Renal cortical epithelial cell (primary cell): Measurements from ENCODE around the gene FLACC1. TPM values are rescaled to one million over a fixed set of nuclear protein-coding genes. Genes with fewer than 3 reads are reported as not detected.

ENCODE experiments used
- DNase-seq: peaks from one replicate; pipeline ENCODE4 v3.0.0-alpha.2; 2011; ENCODE audit warnings: low read depth
- total RNA-seq: library from RNA; depleted of rRNA; stranded (reverse); fragments of >200 nt; gene quantifications from 2 replicates; pipeline ENCODE4 v1.2.3, GENCODE V29; 2014

The FLACC1 gene
- total RNA-seq, 1 donor from 2014 or later = 0.45 TPM

- DNase-seq = no peak
Measured at GRCh38 chr2:201276511-201276910, 80.6 kb downstream of the FLACC1 start.

- no peak for DNase-seq
Measured at GRCh38 chr2:201275990-201276389, 81.2 kb downstream of the FLACC1 start.

- DNase-seq = no peak
Measured at GRCh38 chr2:201275069-201275468, 82.1 kb downstream of the FLACC1 start.

GRCh38 chr2:201273330-201273983 is 83.7 kb downstream of the FLACC1 start:
- DNase-seq = no peak

GRCh38 chr2:201271917-201272316 is 85.2 kb downstream of the FLACC1 start:
- no peak for DNase-seq

GRCh38 chr2:201270293-201271001 is 86.7 kb downstream of the FLACC1 start:
- DNase-seq = no peak

- no peak for DNase-seq
Measured at GRCh38 chr2:201269764-201270163, 87.4 kb downstream of the FLACC1 start.

- no peak for DNase-seq
Measured at GRCh38 chr2:201267278-201268030, 89.7 kb downstream of the FLACC1 start.

GRCh38 chr2:201266629-201267028 is 90.5 kb downstream of the FLACC1 start:
- DNase-seq = no peak

GRCh38 chr2:201264472-201265173 is 92.5 kb downstream of the FLACC1 start:
- no peak for DNase-seq

- DNase-seq = no peak
Measured at GRCh38 chr2:201263779-201264178, 93.4 kb downstream of the FLACC1 start.

- DNase-seq = no peak
Measured at GRCh38 chr2:201262718-201263117, 94.4 kb downstream of the FLACC1 start.

- no peak for DNase-seq
Measured at GRCh38 chr2:201261906-201262305, 95.2 kb downstream of the FLACC1 start.

- DNase-seq = no peak
Measured at GRCh38 chr2:201261471-201261870, 95.7 kb downstream of the FLACC1 start.

GRCh38 chr2:201260302-201260800 is 96.8 kb downstream of the FLACC1 start, which contains the start of gene CASP8:
Gene CASP8, plus strand, starts transcription at chr2:201260536. Its CDS starts 5,951 bp downstream, at chr2:201266487.
- peak; percentile 64 for DNase-seq

- no peak for DNase-seq
Measured at GRCh38 chr2:201258666-201259615, 98.2 kb downstream of the FLACC1 start.

- peak; percentile 95 for DNase-seq
Measured at GRCh38 chr2:201257956-201258665, 99.0 kb downstream of the FLACC1 start.

- no peak for DNase-seq
Measured at GRCh38 chr2:201257381-201257955, 99.7 kb downstream of the FLACC1 start.

- DNase-seq = no peak
Measured at GRCh38 chr2:201256082-201256481, 101.1 kb downstream of the FLACC1 start.
